Left cardiac atrium (tissue), 4 donors: ENCODE data around the gene RAPH1. TPM values are rescaled to one million over a fixed set of nuclear protein-coding genes. Genes with fewer than 3 reads are reported as not detected.

Experiments
- ATAC-seq, 2 donors: fragments of 200-7000 bp; cut with Tn5 transposase; one replicate each; pipeline ENCODE4 v1.9.1; 2020; ENCODE audit warnings: mild to moderate bottlenecking in 2 of 2, moderate library complexity in 2 of 2
- DNase-seq: peaks from one replicate; pipeline ENCODE4 v3.0.0-alpha.2; 2020
- intact Hi-C, 2 donors: fragments of 100-400 bp; cut with DNase I; formaldehyde crosslinking; loops; one replicate each; pipeline versions ENCODE4 v1.14.1 to v1.15.1; 2022 to 2023
- total RNA-seq, 2 donors: library from RNA; stranded (reverse); fragmentation: NEBNext Ultra II Directional; extraction: Animal tissue kit (Norgen Biotek cat#: 25700); gene quantifications; one replicate each; pipeline ENCODE4 v1.2.1, GENCODE V29; 2021
- donor health status: DM: no; HTN: yes; CAD: no.
- donor health status: DM: no; HTN: yes; CAD: no; lungs with severe emphysema.
- donor health status: DM: yes; HTN: yes; CAD: no.
- donor health status: Dilated cardiomyopathy.

RAPH1 gene
- total RNA-seq, 2 donors from 2014 or later, result 17.8 to 39.3 TPM

- intact Hi-C loops, result no loop called here
- DNase-seq, result no peak
- no peak for ATAC-seq
Measured at GRCh38 chr2:203346612-203347011, 188.5 kb downstream of the RAPH1 start.

GRCh38 chr2:203344667-203345066, 190.4 kb downstream of the RAPH1 start:
- DNase-seq (no peak), ATAC-seq (no peak)
- intact Hi-C loops, result no loop called here

Other genes starting within 250 kb of the RAPH1 start
- gene ABI2, start 206.9 kb downstream of the RAPH1 start, total RNA-seq, result 10 to 100 TPM; 51.0 to 65.2 TPM
- gene CD28, start 171.3 kb upstream of the RAPH1 start, total RNA-seq, result 1 to 10 TPM; 2.5 to 2.9 TPM